Gastrocnemius medialis (tissue), 4 donors: ENCODE data around the gene NELFE.
"Not testable (repeated sequence)": the region's sequence is repeated elsewhere in the genome, so short reads cannot be mapped to it uniquely, and the experiment has no call there.

Source experiments
- POLR2A ChIP-seq, 2 donors: fragments of 450-650 bp; IDR thresholded peaks; one replicate each; pipeline ENCODE4 v1.6.1; 2017; ENCODE audit warnings: antibody characterized with exemption in 2 of 2, mild to moderate bottlenecking in 2 of 2, moderate library complexity in 2 of 2
- TF ChIP-seq, protein P1 (sequence below), 5 experiments: fragments of 450-650 bp in 3 of 5; fragments of 200-600 bp in 2 of 5; sonication (generic) in 2 of 5; IDR thresholded peaks in 4 of 5; conservative IDR thresholded peaks in 1 of 5; 1 replicate in 4 of 5; 2 replicates in 1 of 5; pipeline ENCODE4 v1.5.1; 2016 to 2019; ENCODE audit warnings: antibody characterized with exemption in 5 of 5, mild to moderate bottlenecking in 3 of 5, moderate library complexity in 3 of 5

DNA sequence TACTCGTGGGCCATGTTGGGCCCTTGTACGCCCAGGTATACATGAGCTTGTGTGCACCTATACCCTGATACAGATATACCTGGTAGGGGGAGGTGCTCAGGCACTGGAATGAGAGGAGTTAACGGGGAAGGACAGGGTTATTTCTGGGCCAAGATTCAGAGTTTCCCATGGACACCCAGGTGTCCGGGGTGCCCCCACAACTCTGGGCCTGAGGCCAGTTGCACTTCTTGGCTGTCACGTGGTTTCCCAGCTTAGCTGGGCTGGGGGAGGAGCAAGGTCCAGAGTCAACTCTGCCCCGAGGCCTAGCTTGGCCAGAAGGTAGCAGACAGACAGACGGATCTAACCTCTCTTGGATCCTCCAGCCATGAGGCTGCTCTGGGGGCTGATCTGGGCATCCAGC is 23.0 kb upstream of the NELFE start, which contains the start of gene C4A:
- TF ChIP-seq POLR2A (IDR thresholded peaks at IDR 0.05): not testable (repeated sequence)
- TF ChIP-seq, protein P1, sequence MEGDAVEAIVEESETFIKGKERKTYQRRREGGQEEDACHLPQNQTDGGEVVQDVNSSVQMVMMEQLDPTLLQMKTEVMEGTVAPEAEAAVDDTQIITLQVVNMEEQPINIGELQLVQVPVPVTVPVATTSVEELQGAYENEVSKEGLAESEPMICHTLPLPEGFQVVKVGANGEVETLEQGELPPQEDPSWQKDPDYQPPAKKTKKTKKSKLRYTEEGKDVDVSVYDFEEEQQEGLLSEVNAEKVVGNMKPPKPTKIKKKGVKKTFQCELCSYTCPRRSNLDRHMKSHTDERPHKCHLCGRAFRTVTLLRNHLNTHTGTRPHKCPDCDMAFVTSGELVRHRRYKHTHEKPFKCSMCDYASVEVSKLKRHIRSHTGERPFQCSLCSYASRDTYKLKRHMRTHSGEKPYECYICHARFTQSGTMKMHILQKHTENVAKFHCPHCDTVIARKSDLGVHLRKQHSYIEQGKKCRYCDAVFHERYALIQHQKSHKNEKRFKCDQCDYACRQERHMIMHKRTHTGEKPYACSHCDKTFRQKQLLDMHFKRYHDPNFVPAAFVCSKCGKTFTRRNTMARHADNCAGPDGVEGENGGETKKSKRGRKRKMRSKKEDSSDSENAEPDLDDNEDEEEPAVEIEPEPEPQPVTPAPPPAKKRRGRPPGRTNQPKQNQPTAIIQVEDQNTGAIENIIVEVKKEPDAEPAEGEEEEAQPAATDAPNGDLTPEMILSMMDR (IDR thresholded peaks at IDR 0.05 in 4 of 5, conservative IDR thresholded peaks at IDR 0.05 in 1 of 5): not testable (repeated sequence)
